ENCODE results near the gene DGKG. TPM values are rescaled to one million over a fixed set of nuclear protein-coding genes. Genes with fewer than 3 reads are reported as not detected.

Gene DGKG
- total RNA-seq, 1 donor = 2.5 TPM

DNA sequence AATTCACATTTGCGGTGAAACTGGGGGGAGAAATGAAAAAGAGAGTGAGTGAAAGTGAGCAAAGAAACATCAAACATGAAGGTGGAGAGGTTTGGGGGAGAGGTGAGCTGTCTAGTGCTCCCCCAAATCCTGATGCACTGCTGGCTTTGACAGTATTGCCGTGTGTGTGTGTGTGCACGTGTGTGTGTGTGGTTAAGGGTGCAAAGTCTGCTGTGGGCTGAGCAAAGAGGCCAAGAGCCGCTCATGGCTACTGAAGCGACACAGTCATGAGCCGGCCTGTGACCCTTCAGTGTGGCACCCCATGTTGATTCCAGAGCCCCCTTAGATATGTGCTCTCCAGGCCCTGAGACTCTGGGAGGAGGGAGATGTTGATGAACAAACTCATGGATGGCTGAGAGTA is 94.3 kb downstream of the DGKG start:
- H3K79me2 ChIP-seq (ENCODE audit: insufficient read depth, low read length) = no peaks in the 10 kb centered on the region
- TF ChIP-seq, protein P1, sequence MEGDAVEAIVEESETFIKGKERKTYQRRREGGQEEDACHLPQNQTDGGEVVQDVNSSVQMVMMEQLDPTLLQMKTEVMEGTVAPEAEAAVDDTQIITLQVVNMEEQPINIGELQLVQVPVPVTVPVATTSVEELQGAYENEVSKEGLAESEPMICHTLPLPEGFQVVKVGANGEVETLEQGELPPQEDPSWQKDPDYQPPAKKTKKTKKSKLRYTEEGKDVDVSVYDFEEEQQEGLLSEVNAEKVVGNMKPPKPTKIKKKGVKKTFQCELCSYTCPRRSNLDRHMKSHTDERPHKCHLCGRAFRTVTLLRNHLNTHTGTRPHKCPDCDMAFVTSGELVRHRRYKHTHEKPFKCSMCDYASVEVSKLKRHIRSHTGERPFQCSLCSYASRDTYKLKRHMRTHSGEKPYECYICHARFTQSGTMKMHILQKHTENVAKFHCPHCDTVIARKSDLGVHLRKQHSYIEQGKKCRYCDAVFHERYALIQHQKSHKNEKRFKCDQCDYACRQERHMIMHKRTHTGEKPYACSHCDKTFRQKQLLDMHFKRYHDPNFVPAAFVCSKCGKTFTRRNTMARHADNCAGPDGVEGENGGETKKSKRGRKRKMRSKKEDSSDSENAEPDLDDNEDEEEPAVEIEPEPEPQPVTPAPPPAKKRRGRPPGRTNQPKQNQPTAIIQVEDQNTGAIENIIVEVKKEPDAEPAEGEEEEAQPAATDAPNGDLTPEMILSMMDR (IDR thresholded peaks at IDR 0.05; ENCODE audit: extremely low read depth, low read depth, low read length) = no peak
- no peak overlapping the region for H2AFZ ChIP-seq (ENCODE audit: low read length)
- H3K36me3 ChIP-seq (ENCODE audit: insufficient read depth, low read length) = no peaks in the 10 kb centered on the region
- no peak overlapping the region for H3K27ac ChIP-seq (ENCODE audit: low read depth, low read length)
- H4K20me1 ChIP-seq (ENCODE audit: insufficient read depth, low read length) = no peaks in the 10 kb centered on the region
- H3K4me2 ChIP-seq (ENCODE audit: insufficient read depth, low read length) = no peak overlapping the region
- DNase-seq (ENCODE audit: insufficient read length, low spot score, missing footprints) = no peak
- H3K4me3 ChIP-seq (ENCODE audit: insufficient read depth, low read length) = no peak overlapping the region
- no peaks in the 10 kb centered on the region for H3K9me3 ChIP-seq (ENCODE audit: low read depth, low read length)
- H3K4me1 ChIP-seq (ENCODE audit: insufficient read depth, low read length) = no peaks in the 10 kb centered on the region
- H3K27me3 ChIP-seq (ENCODE audit: insufficient read depth, low read length) = peaks cover 15% of the 10 kb centered on the region

DNA sequence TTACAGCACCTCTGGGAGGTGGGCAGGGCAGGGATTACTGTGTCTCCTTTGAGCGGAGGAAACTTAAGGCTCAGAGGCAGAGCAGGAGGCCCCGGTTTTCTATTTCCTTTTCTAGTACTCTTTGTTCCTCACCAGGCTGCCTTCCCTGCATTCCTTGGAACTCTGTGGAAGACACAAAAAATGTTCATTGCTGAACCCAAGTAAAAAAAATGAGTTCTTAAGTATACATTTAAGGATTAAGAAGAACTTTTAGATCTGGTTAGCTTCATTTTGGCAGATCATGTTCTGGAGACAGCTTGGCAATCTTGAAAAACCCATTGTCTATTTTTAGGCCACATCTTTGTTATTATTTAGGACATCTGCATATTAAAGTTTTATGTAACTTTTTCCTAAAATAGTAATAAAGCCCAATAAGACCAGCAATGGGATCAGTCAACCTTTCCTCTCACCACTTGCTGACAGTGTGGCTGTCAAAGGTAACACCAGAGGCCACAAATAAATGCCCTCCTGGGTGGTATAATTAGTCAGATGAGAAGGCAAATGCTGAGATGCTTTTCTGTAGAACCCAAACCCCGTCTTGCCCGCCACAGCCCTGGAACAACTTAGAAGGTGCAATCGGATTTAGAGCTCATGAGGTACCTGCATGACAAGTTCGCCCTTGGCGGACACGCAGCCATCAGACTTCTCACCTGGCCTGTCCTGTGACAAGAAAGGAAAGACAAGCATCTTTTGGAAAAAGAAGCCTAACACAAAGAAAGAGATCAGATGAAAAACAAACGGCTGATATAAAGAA is 97.2 kb downstream of the DGKG start:
- H3K36me3 ChIP-seq (ENCODE audit: insufficient read depth, low read length) = no peaks in the 10 kb centered on the region
- TF ChIP-seq, protein P1 (IDR thresholded peaks at IDR 0.05; ENCODE audit: extremely low read depth, low read depth, low read length) = no peak
- peaks cover 6% of the 10 kb centered on the region for H3K4me1 ChIP-seq (ENCODE audit: insufficient read depth, low read length)
- no peak overlapping the region for H3K4me2 ChIP-seq (ENCODE audit: insufficient read depth, low read length)
- no peaks in the 10 kb centered on the region for H4K20me1 ChIP-seq (ENCODE audit: insufficient read depth, low read length)
- H2AFZ ChIP-seq (ENCODE audit: low read length) = no peak overlapping the region
- no peak overlapping the region for H3K27ac ChIP-seq (ENCODE audit: low read depth, low read length)
- no peak overlapping the region for H3K4me3 ChIP-seq (ENCODE audit: insufficient read depth, low read length)
- H3K27me3 ChIP-seq (ENCODE audit: insufficient read depth, low read length) = peaks cover 15% of the 10 kb centered on the region
- no peaks in the 10 kb centered on the region for H3K9me3 ChIP-seq (ENCODE audit: low read depth, low read length)
- H3K79me2 ChIP-seq (ENCODE audit: insufficient read depth, low read length) = no peaks in the 10 kb centered on the region
- no peak for DNase-seq (ENCODE audit: insufficient read length, low spot score, missing footprints)

DNA sequence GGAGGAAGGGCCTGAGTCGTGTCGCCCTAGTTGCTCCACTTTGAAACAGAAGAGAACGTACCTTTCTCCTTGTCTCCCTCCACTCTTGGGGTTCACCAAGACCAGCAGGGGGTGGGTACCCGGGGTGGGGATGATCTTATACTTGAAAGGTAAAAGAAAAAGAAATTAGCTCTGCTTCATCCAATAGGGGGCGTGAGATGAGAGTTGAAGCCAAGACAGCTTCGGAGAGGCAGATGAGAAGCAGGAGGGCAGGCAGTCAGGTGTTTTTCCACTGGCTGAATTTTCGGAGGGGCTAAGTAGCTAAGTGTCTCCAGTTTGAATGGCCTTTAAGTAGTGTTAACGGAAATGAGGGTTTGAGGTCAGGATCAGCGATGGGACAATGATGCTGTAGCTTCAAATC is 100.4 kb downstream of the DGKG start:
- no peak for DNase-seq (ENCODE audit: insufficient read length, low spot score, missing footprints)
- Histone ChIP-seq H3K27ac (ENCODE audit: low read depth, low read length) (no peak overlapping the region), H3K4me2 (ENCODE audit: insufficient read depth, low read length) (no peak overlapping the region), H3K36me3 (ENCODE audit: insufficient read depth, low read length) (no peaks in the 10 kb centered on the region), H3K79me2 (ENCODE audit: insufficient read depth, low read length) (no peaks in the 10 kb centered on the region), H3K4me3 (ENCODE audit: insufficient read depth, low read length) (no peak overlapping the region), H3K27me3 (ENCODE audit: insufficient read depth, low read length) (no peaks in the 10 kb centered on the region), H3K4me1 (ENCODE audit: insufficient read depth, low read length) (peaks cover 19% of the 10 kb centered on the region), H4K20me1 (ENCODE audit: insufficient read depth, low read length) (no peaks in the 10 kb centered on the region), H2AFZ (ENCODE audit: low read length) (no peak overlapping the region), H3K9me3 (ENCODE audit: low read depth, low read length) (no peaks in the 10 kb centered on the region)
- TF ChIP-seq, protein P1 (IDR thresholded peaks at IDR 0.05; ENCODE audit: extremely low read depth, low read depth, low read length) = peak; percentile 24

DNA sequence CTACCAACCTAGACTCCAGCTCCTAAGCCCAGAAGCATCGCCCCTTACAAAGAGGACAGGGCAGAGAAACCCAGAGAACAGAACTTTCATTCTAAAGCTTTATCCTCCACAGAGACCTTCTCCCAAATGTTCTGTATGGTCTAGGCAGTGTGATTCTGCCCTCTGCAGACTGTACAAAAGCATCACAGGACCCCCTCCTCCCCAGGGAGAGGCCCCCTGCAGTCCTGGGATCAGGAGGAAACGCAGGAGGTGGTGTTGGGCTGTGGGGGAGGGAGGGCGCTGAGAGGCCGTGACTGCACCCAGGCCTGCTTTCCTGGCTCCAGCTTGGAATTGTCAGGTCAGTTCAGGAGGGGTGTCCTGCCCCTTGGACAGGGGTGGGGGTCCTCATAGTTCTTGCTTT is 101.3 kb downstream of the DGKG start:
- Histone ChIP-seq H3K4me1 (ENCODE audit: insufficient read depth, low read length) (peaks cover 19% of the 10 kb centered on the region), H4K20me1 (ENCODE audit: insufficient read depth, low read length) (no peaks in the 10 kb centered on the region), H2AFZ (ENCODE audit: low read length) (no peak overlapping the region), H3K4me2 (ENCODE audit: insufficient read depth, low read length) (no peak overlapping the region), H3K9me3 (ENCODE audit: low read depth, low read length) (no peaks in the 10 kb centered on the region), H3K4me3 (ENCODE audit: insufficient read depth, low read length) (no peak overlapping the region), H3K36me3 (ENCODE audit: insufficient read depth, low read length) (no peaks in the 10 kb centered on the region), H3K27me3 (ENCODE audit: insufficient read depth, low read length) (no peaks in the 10 kb centered on the region), H3K79me2 (ENCODE audit: insufficient read depth, low read length) (no peaks in the 10 kb centered on the region), H3K27ac (ENCODE audit: low read depth, low read length) (no peak overlapping the region)
- no peak for DNase-seq (ENCODE audit: insufficient read length, low spot score, missing footprints)
- TF ChIP-seq, protein P1 (IDR thresholded peaks at IDR 0.05; ENCODE audit: extremely low read depth, low read depth, low read length) = no peak

Measured in osteoblast (primary cell).